A673 (cell line): ENCODE results near the gene EDNRA. TPM values are rescaled to one million over a fixed set of nuclear protein-coding genes. Genes with fewer than 3 reads are reported as not detected.

Experiments used
- BruUV-seq: library from RNA; stranded (reverse); fragments of 400-500 nt; replicated peaks from 2 replicates; lab custom pipeline; 2021; lab: Mats Ljungman, UMichigan
- CTCF ChIA-PET: fragments of 300-600 bp; sonication (Branson Sonifier 250); formaldehyde crosslinking; loops from one replicate; lab custom pipeline; 2022; ENCODE audit warnings: antibody characterized with exemption; lab: Charles Lee
- POLR2A ChIA-PET: fragments of 300-600 bp; sonication (Branson Sonifier 250); formaldehyde crosslinking; loops from one replicate; lab custom pipeline; 2022; ENCODE audit warnings: antibody characterized with exemption; ENCODE audit not compliant: low non-redundant PET; lab: Charles Lee
- DNase-seq: peaks from one replicate; pipeline ENCODE4 v3.0.0-alpha.2; 2015; ENCODE audit warnings: low spot score
- H3K27ac ChIP-seq: fragments of 200-600 bp; sonication (generic); 2 replicates; pipeline ENCODE4 v1.5.1; 2016; ENCODE audit warnings: mixed run types, low read depth, mild to moderate bottlenecking, mixed read lengths, antibody characterized with exemption, low read length; ENCODE audit not compliant: poor library complexity, severe bottlenecking
- H3K27me3 ChIP-seq: fragments of 200-600 bp; sonication (generic); replicated peaks from 2 replicates; pipeline ENCODE4 v1.6.1; 2017; ENCODE audit warnings: mixed run types, low read depth, mild to moderate bottlenecking, mixed read lengths, antibody characterized with exemption, low read length; ENCODE audit not compliant: insufficient read depth, poor library complexity
- H3K36me3 ChIP-seq: fragments of 200-600 bp; sonication (generic); 2 replicates; pipeline ENCODE4 v1.6.1; 2016; ENCODE audit warnings: mixed run types, mild to moderate bottlenecking, mixed read lengths, antibody characterized with exemption, low read length; ENCODE audit not compliant: insufficient read depth, poor library complexity, severe bottlenecking
- H3K4me1 ChIP-seq: fragments of 200-600 bp; sonication (generic); 2 replicates; pipeline ENCODE4 v1.6.1; 2017; ENCODE audit warnings: mixed run types, mild to moderate bottlenecking, mixed read lengths, antibody characterized with exemption, low read length; ENCODE audit not compliant: insufficient read depth, poor library complexity, severe bottlenecking
- H3K4me3 ChIP-seq: fragments of 200-600 bp; sonication (generic); 2 replicates; pipeline ENCODE4 v1.5.1; 2016; ENCODE audit warnings: low read depth, mixed run types, mild to moderate bottlenecking, mixed read lengths, low read length; ENCODE audit not compliant: poor library complexity, severe bottlenecking
- H3K9me3 ChIP-seq: fragments of 200-600 bp; sonication (generic); 2 replicates; pipeline ENCODE4 v1.6.1; 2016; ENCODE audit warnings: mixed run types, low read depth, mild to moderate bottlenecking, mixed read lengths, antibody characterized with exemption, low read length; ENCODE audit not compliant: poor library complexity, severe bottlenecking
- EZH2 ChIP-seq: fragments of 200-600 bp; sonication (generic); IDR thresholded peaks from 2 replicates; pipeline ENCODE4 v1.6.1; 2017; ENCODE audit warnings: borderline replicate concordance, low read depth, mild to moderate bottlenecking, mixed read lengths, antibody characterized with exemption, low read length; ENCODE audit not compliant: poor library complexity, severe bottlenecking
- intact Hi-C: fragments of 100-400 bp; cut with micrococcal nuclease; formaldehyde crosslinking; loops from one replicate; pipeline ENCODE4 v1.10.0; 2022; ENCODE audit not compliant: unreplicated experiment
- total RNA-seq: library from RNA; stranded (reverse); gene quantifications from 2 replicates; pipeline ENCODE4 v1.2.3, GENCODE V29; 2021
- TF ChIP-seq, protein P1 (sequence below): fragments of 300-800, 200-600 bp; sonication (generic); conservative IDR thresholded peaks from 2 replicates; pipeline ENCODE4 v1.5.1; 2017; ENCODE audit warnings: low read depth, mild to moderate bottlenecking, antibody characterized with exemption, low read length, moderate library complexity, mixed read lengths

Gene EDNRA
- total RNA-seq, 1 experiment from 2014 or later = 23.9 TPM

DNA sequence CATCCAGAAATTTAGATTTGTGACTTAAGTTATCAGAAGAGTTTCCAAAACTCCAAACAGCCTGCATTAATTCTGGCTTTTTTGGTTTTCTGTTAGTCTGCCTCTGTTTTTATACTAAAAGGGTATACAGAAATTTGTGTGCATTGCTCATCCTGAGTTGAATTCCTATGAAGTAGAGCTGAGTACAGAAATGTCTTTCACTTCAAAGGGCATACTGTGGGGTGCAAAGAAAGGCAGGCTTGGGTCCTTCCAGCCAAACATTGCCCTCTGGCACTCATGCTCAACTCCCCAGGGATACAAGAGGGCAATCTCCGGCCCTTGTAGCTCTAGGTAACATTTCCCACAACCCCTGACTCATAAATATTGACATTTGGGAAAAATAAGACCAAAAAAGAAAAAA lies 108.7 kb downstream of the EDNRA start:
- no peak for DNase-seq
- Histone ChIP-seq H3K9me3 (no peaks in the 10 kb centered on the region), H3K27me3 (no peaks in the 10 kb centered on the region), H3K4me3 (no peak overlapping the region), H3K4me1 (peaks cover 10% of the 10 kb centered on the region), H3K27ac (peak overlapping the region; percentile 46), H3K36me3 (no peaks in the 10 kb centered on the region)
- BruUV-seq = no TSS peak
- CTCF ChIA-PET = interaction anchor here (1.4 to 1.6 kb wide), 2 partner anchors 429 to 571 kb away, joined by 9 to 10 read pairs; no protein-coding TSS in a partner anchor
- intact Hi-C loops = loop anchor here (5.0 kb wide), 1 partner anchor 572 kb away; no protein-coding TSS in a partner anchor
- TF ChIP-seq, protein P1, sequence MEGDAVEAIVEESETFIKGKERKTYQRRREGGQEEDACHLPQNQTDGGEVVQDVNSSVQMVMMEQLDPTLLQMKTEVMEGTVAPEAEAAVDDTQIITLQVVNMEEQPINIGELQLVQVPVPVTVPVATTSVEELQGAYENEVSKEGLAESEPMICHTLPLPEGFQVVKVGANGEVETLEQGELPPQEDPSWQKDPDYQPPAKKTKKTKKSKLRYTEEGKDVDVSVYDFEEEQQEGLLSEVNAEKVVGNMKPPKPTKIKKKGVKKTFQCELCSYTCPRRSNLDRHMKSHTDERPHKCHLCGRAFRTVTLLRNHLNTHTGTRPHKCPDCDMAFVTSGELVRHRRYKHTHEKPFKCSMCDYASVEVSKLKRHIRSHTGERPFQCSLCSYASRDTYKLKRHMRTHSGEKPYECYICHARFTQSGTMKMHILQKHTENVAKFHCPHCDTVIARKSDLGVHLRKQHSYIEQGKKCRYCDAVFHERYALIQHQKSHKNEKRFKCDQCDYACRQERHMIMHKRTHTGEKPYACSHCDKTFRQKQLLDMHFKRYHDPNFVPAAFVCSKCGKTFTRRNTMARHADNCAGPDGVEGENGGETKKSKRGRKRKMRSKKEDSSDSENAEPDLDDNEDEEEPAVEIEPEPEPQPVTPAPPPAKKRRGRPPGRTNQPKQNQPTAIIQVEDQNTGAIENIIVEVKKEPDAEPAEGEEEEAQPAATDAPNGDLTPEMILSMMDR = no peak
- TF ChIP-seq EZH2 = no peak
- POLR2A ChIA-PET = no interaction called here

- TF ChIP-seq, protein P1 = peak; percentile 84
- no peak for TF ChIP-seq EZH2
- BruUV-seq = no TSS peak
- no peaks in the 10 kb centered on the region for H3K9me3 ChIP-seq
- no peaks in the 10 kb centered on the region for H3K27me3 ChIP-seq
- H3K4me1 ChIP-seq = peaks cover 10% of the 10 kb centered on the region
- ChIA-PET CTCF (interaction anchor here (0.6 to 1.6 kb wide), 4 partner anchors 72 to 651 kb away, joined by 4 to 10 read pairs (median 6); no protein-coding TSS in a partner anchor), POLR2A (no interaction called here)
- no peaks in the 10 kb centered on the region for H3K36me3 ChIP-seq
- H3K4me3 ChIP-seq = no peak overlapping the region
- intact Hi-C loops = loop anchor here (1.0 to 5.0 kb wide), 4 partner anchors 170 to 673 kb away; no protein-coding TSS in a partner anchor
- peak; percentile 87 for DNase-seq
- H3K27ac ChIP-seq = no peak overlapping the region
Measured at GRCh38 chr4:147590249-147590920, 109.5 kb downstream of the EDNRA start.

- H3K36me3 ChIP-seq = no peaks in the 10 kb centered on the region
- H3K9me3 ChIP-seq = no peaks in the 10 kb centered on the region
- H3K27ac ChIP-seq = no peak overlapping the region
- H3K27me3 ChIP-seq = no peaks in the 10 kb centered on the region
- BruUV-seq = no TSS peak
- intact Hi-C loops = loop anchor here (2.0 to 5.0 kb wide), 2 partner anchors 170 to 674 kb away; no protein-coding TSS in a partner anchor
- ChIA-PET POLR2A (no interaction called here), CTCF (interaction anchor here (0.6 to 1.6 kb wide), 4 partner anchors 72 to 652 kb away, joined by 4 to 10 read pairs (median 6); no protein-coding TSS in a partner anchor)
- TF ChIP-seq EZH2 = no peak
- TF ChIP-seq, protein P1 = no peak
- DNase-seq = no peak
- H3K4me3 ChIP-seq = no peak overlapping the region
- peaks cover 10% of the 10 kb centered on the region for H3K4me1 ChIP-seq
Measured at GRCh38 chr4:147591106-147591505, 110.2 kb downstream of the EDNRA start.
